Natural killer cell (primary cell): ENCODE data around the gene ZNF511. TPM values are rescaled to one million over a fixed set of nuclear protein-coding genes. Genes with fewer than 3 reads are reported as not detected.
A peak's percentile ranks its signal among the peaks of the same experiment; 100 is the strongest.

Source experiments
- ATAC-seq, 3 donors: fragments of 150-1000 bp in 2 of 3; fragments of 200-7000 bp in 1 of 3; cut with Tn5 transposase; 1 replicate in 1 of 3; 2 replicates in 2 of 3; pipeline ENCODE4 v1.10.0; 2021; ENCODE audit warnings: mild to moderate bottlenecking in 2 of 3, moderate library complexity in 2 of 3
- DNase-seq, 2 donors: peaks; one replicate each; pipeline versions ENCODE4 v3.0.0 to v3.0.0-alpha.2; 2013 to 2021; ENCODE audit warnings: mixed read lengths in 1 of 2
- H3K27ac ChIP-seq: one replicate; pipeline ENCODE4 v1.5.1; 2013; ENCODE audit warnings: mild to moderate bottlenecking, low read length
- H3K27me3 ChIP-seq: one replicate; pipeline ENCODE4 v1.6.1; 2013; ENCODE audit warnings: low read length; ENCODE audit not compliant: control insufficient read depth, insufficient read depth
- H3K36me3 ChIP-seq: one replicate; pipeline ENCODE4 v1.6.1; 2013; ENCODE audit warnings: low read length; ENCODE audit not compliant: control insufficient read depth, insufficient read depth
- H3K4me1 ChIP-seq: one replicate; pipeline ENCODE4 v1.6.1; 2013; ENCODE audit warnings: low read length; ENCODE audit not compliant: control insufficient read depth, insufficient read depth
- H3K4me3 ChIP-seq: one replicate; pipeline ENCODE4 v1.5.1; 2013; ENCODE audit warnings: low read length
- H3K9me3 ChIP-seq: one replicate; pipeline ENCODE4 v1.6.1; 2013; ENCODE audit warnings: low read length; ENCODE audit not compliant: control insufficient read depth, insufficient read depth
- H3K27ac Mint-ChIP-seq, 2 donors: one replicate each; pipeline ENCODE4 v1.8.0; 2022; ENCODE audit warnings: mild to moderate bottlenecking in 2 of 2, mixed read lengths in 2 of 2, moderate library complexity in 1 of 2
- H3K27me3 Mint-ChIP-seq, 2 donors: one replicate each; pipeline ENCODE4 v1.8.0; 2022; ENCODE audit warnings: low read depth in 2 of 2, mixed read lengths in 2 of 2
- H3K36me3 Mint-ChIP-seq: one replicate; pipeline ENCODE4 v1.8.0; 2022; ENCODE audit warnings: mixed read lengths
- H3K4me1 Mint-ChIP-seq, 2 donors: one replicate each; pipeline ENCODE4 v1.8.0; 2022; ENCODE audit warnings: mixed read lengths in 2 of 2
- H3K4me3 Mint-ChIP-seq: one replicate; pipeline ENCODE4 v1.8.0; 2022; ENCODE audit warnings: mild to moderate bottlenecking, moderate library complexity, mixed read lengths
- H3K9me3 Mint-ChIP-seq, 2 donors: one replicate each; pipeline ENCODE4 v1.8.0; 2022; ENCODE audit warnings: mixed read lengths in 2 of 2
- CTCF ChIP-seq: fragments of 200-600 bp; IDR thresholded peaks from one replicate; pipeline ENCODE4 v1.8.0; 2022; ENCODE audit warnings: antibody characterized with exemption
- WGBS: methylation state at CpG from one replicate; pipeline ENCODE4 v1.1.7; 2013; ENCODE audit warnings: missing lambda C conversion rate; ENCODE audit not compliant: insufficient coverage; 5-methylcytosine and 5-hydroxymethylcytosine counted together
- intact Hi-C: fragments of 100-400 bp; cut with micrococcal nuclease; formaldehyde crosslinking; loops from one replicate; pipeline ENCODE4 v1.14.2; 2022
- total RNA-seq, 4 donors: library from RNA; stranded (reverse); fragments of 120-200 nt in 1 of 4; gene quantifications; one replicate each; pipeline versions ENCODE4 v1.2.3 to v1.2.4, GENCODE V29; 2013 to 2022

Gene ZNF511
- total RNA-seq, 3 donors from 2014 or later (not counting 1 experiment from before 2014, with no cell fraction given): 28.1 to 39.0 (median 32.4) TPM

DNA sequence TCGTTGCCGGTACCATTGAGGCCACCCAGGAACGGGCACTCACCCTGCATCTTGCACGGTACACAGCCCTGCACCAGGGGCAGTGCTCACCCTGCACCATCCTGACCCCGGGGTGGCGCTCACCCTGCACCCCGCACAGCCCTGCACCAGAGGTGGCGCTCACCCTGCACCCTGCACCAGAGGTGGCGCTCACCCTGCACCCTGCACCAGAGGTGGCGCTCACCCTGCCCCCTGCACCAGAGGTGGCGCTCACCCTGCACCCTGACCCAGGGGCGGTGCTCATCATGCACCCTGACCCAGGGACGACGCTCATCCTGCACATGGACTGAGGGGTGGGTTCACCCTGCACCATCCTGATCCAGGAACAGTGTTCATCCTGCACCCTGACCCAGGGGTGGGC is 6.5 kb upstream of the ZNF511 start:
- Histone ChIP-seq H3K4me1 (peaks cover 13% of the 10 kb centered on the region), H3K27ac (no peak overlapping the region), H3K36me3 (peaks cover 40% of the 10 kb centered on the region), H3K9me3 (no peaks in the 10 kb centered on the region), H3K27me3 (no peaks in the 10 kb centered on the region), H3K4me3 (no peak overlapping the region)
- no peaks in the 10 kb centered on the region for H3K27me3 Mint-ChIP-seq
- peaks cover 15% of the 10 kb centered on the region for H3K36me3 Mint-ChIP-seq
- H3K4me1 Mint-ChIP-seq: peaks cover 14 to 25% of the 10 kb centered on the region in 2 donors
- ATAC-seq (no peak), DNase-seq (no peak)
- WGBS: 98% methylated on average over 14 of the region's 14 CpGs
- intact Hi-C loops: no loop called here
- H3K9me3 Mint-ChIP-seq: no peaks in the 10 kb centered on the region
- H3K27ac Mint-ChIP-seq: no peak overlapping the region
- TF ChIP-seq CTCF: no peak
- H3K4me3 Mint-ChIP-seq: no peak overlapping the region

- intact Hi-C loops: no loop called here
- H3K27me3 ChIP-seq: no peaks in the 10 kb centered on the region
- H3K4me3 ChIP-seq: no peak overlapping the region
- H3K9me3 ChIP-seq: no peaks in the 10 kb centered on the region
- Mint-ChIP-seq H3K27ac (no peak overlapping the region), H3K4me3 (no peak overlapping the region), H3K9me3 (no peaks in the 10 kb centered on the region), H3K36me3 (peaks cover 15% of the 10 kb centered on the region), H3K27me3 (no peaks in the 10 kb centered on the region), H3K4me1 (peaks cover 24 to 35% of the 10 kb centered on the region in 2 donors)
- no peak for TF ChIP-seq CTCF
- H3K4me1 ChIP-seq: peaks cover 23% of the 10 kb centered on the region
- DNase-seq (no peak), ATAC-seq (no peak)
- peaks cover 30% of the 10 kb centered on the region for H3K36me3 ChIP-seq
- no peak overlapping the region for H3K27ac ChIP-seq
- WGBS: 95% methylated on average over 10 of the region's 10 CpGs
These were observed 5.5 kb upstream of the ZNF511 start for GRCh38 chr10:133303206-133303605.

DNA sequence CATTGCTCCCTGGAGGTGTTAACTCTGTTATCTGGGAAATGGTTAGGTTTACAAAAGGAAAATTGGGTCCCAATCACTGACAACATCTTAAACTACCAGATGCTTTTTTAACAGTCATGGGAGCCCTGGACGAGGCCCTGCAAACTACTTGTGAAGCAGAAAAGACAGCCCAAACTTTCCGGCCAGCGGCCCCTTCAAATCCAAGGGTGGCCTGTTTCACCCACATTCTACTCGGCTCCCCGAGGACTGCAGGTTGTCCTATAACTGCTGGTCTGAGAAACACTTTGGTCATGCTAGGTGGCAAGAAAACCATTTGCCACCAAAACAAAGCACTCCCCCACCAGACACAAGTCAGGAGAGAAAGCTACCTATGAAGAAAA is 2.6 kb upstream of the ZNF511 start:
- Mint-ChIP-seq H3K27ac (peak overlapping the region; percentile 23 to 99), H3K36me3 (no peaks in the 10 kb centered on the region), H3K4me1 (peaks cover 25 to 36% of the 10 kb centered on the region in 2 donors), H3K9me3 (no peaks in the 10 kb centered on the region), H3K27me3 (no peaks in the 10 kb centered on the region), H3K4me3 (no peak overlapping the region)
- intact Hi-C loops: no loop called here
- ATAC-seq (no peak), DNase-seq (no peak)
- no peak for TF ChIP-seq CTCF
- 97% methylated on average over 5 of the region's 5 CpGs for WGBS
- peaks cover 31% of the 10 kb centered on the region for H3K4me1 ChIP-seq
- no peaks in the 10 kb centered on the region for H3K27me3 ChIP-seq
- peak overlapping the region; percentile 46 for H3K27ac ChIP-seq
- H3K4me3 ChIP-seq: no peak overlapping the region
- peaks cover 26% of the 10 kb centered on the region for H3K36me3 ChIP-seq
- H3K9me3 ChIP-seq: no peaks in the 10 kb centered on the region

- 92% methylated on average over 17 of the region's 17 CpGs for WGBS
- Mint-ChIP-seq H3K4me1 (peaks cover 25 to 36% of the 10 kb centered on the region in 2 donors), H3K9me3 (no peaks in the 10 kb centered on the region), H3K36me3 (no peaks in the 10 kb centered on the region), H3K27me3 (no peaks in the 10 kb centered on the region), H3K27ac (peak overlapping the region; percentile 99), H3K4me3 (no peak overlapping the region)
- no peak overlapping the region for H3K4me3 ChIP-seq
- no peaks in the 10 kb centered on the region for H3K9me3 ChIP-seq
- H3K36me3 ChIP-seq: peaks cover 32% of the 10 kb centered on the region
- H3K27ac ChIP-seq: peak overlapping the region; percentile 99
- H3K4me1 ChIP-seq: peaks cover 31% of the 10 kb centered on the region
- intact Hi-C loops: no loop called here
- ATAC-seq (no peak), DNase-seq (no peak)
- TF ChIP-seq CTCF: no peak
- H3K27me3 ChIP-seq: no peaks in the 10 kb centered on the region
These were observed 1.8 kb upstream of the ZNF511 start for GRCh38 chr10:133306941-133307379.
